Pancreas (tissue), 10 donors: ENCODE data around the gene DHH. TPM values are rescaled to one million over a fixed set of nuclear protein-coding genes. Genes with fewer than 3 reads are reported as not detected.
"Not testable (repeated sequence)": the region's sequence is repeated elsewhere in the genome, so short reads cannot be mapped to it uniquely, and the experiment has no call there.

Experiments used
- ATAC-seq, 4 donors: fragments of 200-7000 bp; cut with Tn5 transposase; one replicate each; pipeline versions ENCODE4 v1.8.0 to v1.9.1; 2020; ENCODE audit warnings: mild to moderate bottlenecking in 4 of 4, moderate library complexity in 4 of 4
- DNase-seq, 6 donors: peaks; one replicate each; pipeline ENCODE4 v3.0.0-alpha.2; 2020
- FAIRE-seq: peaks from 2 replicates; lab custom pipeline; 2012; peaks lifted over from hg19 to GRCh38; lab: Jason Lieb, UNC
- H3K27ac ChIP-seq, 4 donors: fragments of 200-600 bp; sonication (generic); 1 replicate in 3 of 4; 2 replicates in 1 of 4; pipeline versions ENCODE4 v1.5.0 to v1.8.0; 2020
- H3K27me3 ChIP-seq, 4 donors: fragments of 200-600 bp; one replicate each; pipeline ENCODE4 v1.8.0; 2021
- H3K36me3 ChIP-seq, 3 donors: fragments of 200-600 bp; sonication (generic) in 1 of 3; one replicate each; pipeline versions ENCODE4 v1.5.0 to v1.8.0; 2020 to 2021
- H3K4me1 ChIP-seq, 3 donors: fragments of 200-600 bp; one replicate each; pipeline ENCODE4 v1.8.0; 2021
- H3K4me3 ChIP-seq, 4 donors: fragments of 200-600 bp; sonication (generic) in 2 of 4; one replicate each; pipeline versions ENCODE4 v1.5.0 to v1.8.0; 2020 to 2021
- H3K9me3 ChIP-seq, 4 donors: fragments of 200-600 bp; one replicate each; pipeline ENCODE4 v1.8.0; 2021
- CTCF ChIP-seq, 4 donors: fragments of 200-600 bp; sonication (generic) in 3 of 4; IDR thresholded peaks; one replicate each; pipeline versions ENCODE4 v1.5.0 to v1.8.0; 2021; ENCODE audit warnings: antibody characterized with exemption in 4 of 4
- WGBS, 2 donors: extraction: QIAGEN DNeasy Blood & Tissue Kit; methylation state at CpG; one replicate each; pipeline ENCODE4 v1.1.7; 2013; 5-methylcytosine and 5-hydroxymethylcytosine counted together
- intact Hi-C, 3 donors: fragments of 100-400 bp; cut with DNase I; formaldehyde crosslinking; loops; one replicate each; pipeline versions ENCODE4 v1.11.1 to v1.14.2; 2022
- polyA plus RNA-seq, 2 donors: library from polyadenylated mRNA; stranded (reverse); fragments of 200-250 nt; gene quantifications; one replicate each; pipeline ENCODE4 v1.2.3, GENCODE V29; 2013
- total RNA-seq, 6 donors: library from RNA; stranded (reverse); fragmentation: NEBNext Ultra II Directional in 4 of 6; extraction: Animal tissue kit (Norgen Biotek cat#: 25700) in 4 of 6; gene quantifications; one replicate each; pipeline versions ENCODE4 v1.2.1 to v1.2.4, GENCODE V29; 2021 to 2023
- donor health status: healthy with polysubstance abuse.
- donor health status: DM: no; HTN: no; CAD: no; lungs with moderate emphysema.
- donor health status: DM: no; HTN: no; CAD: no.
- donor health status: control.
- donor health status: control.
- donor health status: Bipolar disorder and iron deficiency.
- donor health status: DM: yes; HTN: yes; CAD: no.
- donor health status: DM: no; HTN: no; CAD: no.
- donor health status: DM: no; HTN: no; CAD: no.
- donor health status: DM: yes; HTN: yes; CAD: no.

The DHH gene
- total and polyA plus RNA-seq, 8 donors = 0.03 to 0.53 (median 0.14) TPM; not detected in 1

GRCh38 chr12:49064767-49065152 lies 29.8 kb downstream of the DHH start:
- Histone ChIP-seq H3K27ac (no peak overlapping the region), H3K9me3 (no peaks in the 10 kb centered on the region), H3K27me3 (no peaks in the 10 kb centered on the region), H3K36me3 (no peaks in the 10 kb centered on the region), H3K4me3 (no peak overlapping the region), H3K4me1 (peaks cover 0 to 4% (median 0%) of the 10 kb centered on the region in 3 donors)
- FAIRE-seq (no peak), DNase-seq (peak in 1 of 6 donors; percentile 6), ATAC-seq (no peak)
- intact Hi-C loops = no loop called here
- no peak for TF ChIP-seq CTCF (IDR thresholded peaks at IDR 0.05)
- whole genome bisulfite sequencing, 2 donors = 70 to 81% methylated on average over 5 of the region's 5 CpGs

- H3K27me3 ChIP-seq, H3K27ac ChIP-seq, intact Hi-C loops, H3K9me3 ChIP-seq, H3K36me3 ChIP-seq, FAIRE-seq, ATAC-seq, H3K4me3 ChIP-seq: not testable (repeated sequence)
- H3K4me1 ChIP-seq = peaks cover 2 to 13% (median 6%) of the 10 kb centered on the region in 3 donors
- WGBS, 2 donors = 75 to 85% methylated on average over 17 of the region's 17 CpGs
- peak in 1 of 6 donors; percentile 45 for DNase-seq
Measured at GRCh38 chr12:49061916-49062315, 32.7 kb downstream of the DHH start.

- Histone ChIP-seq H3K36me3 (no peaks in the 10 kb centered on the region), H3K27me3 (no peaks in the 10 kb centered on the region), H3K4me1 (peaks cover 9 to 20% (median 14%) of the 10 kb centered on the region in 3 donors), H3K4me3 (peak overlapping the region; percentile 93 to 99 (median 95)), H3K9me3 (no peaks in the 10 kb centered on the region), H3K27ac (peak overlapping the region in 2 of 4 donors; percentile 81 to 93)
- DNase-seq (no peak), ATAC-seq (no peak), FAIRE-seq (no peak)
- intact Hi-C loops = no loop called here
- TF ChIP-seq CTCF (IDR thresholded peaks at IDR 0.05) = no peak
- 4 to 5% methylated on average over 16 of the region's 16 CpGs for WGBS, 2 donors
Measured at GRCh38 chr12:49061157-49061650, 33.4 kb downstream of the DHH start.

- peaks cover 9 to 27% (median 21%) of the 10 kb centered on the region in 3 donors for H3K4me1 ChIP-seq
- peak within 1 kb of the TSS; percentile 93 to 99 (median 95) for H3K4me3 ChIP-seq
- TF ChIP-seq CTCF (IDR thresholded peaks at IDR 0.05) = peak in 1 of 4 donors; percentile 18
- no peaks in the 10 kb centered on the region for H3K36me3 ChIP-seq
- DNase-seq (peak; percentile 82 to 94 (median 90)), ATAC-seq (peak; percentile 86 to 93 (median 89)), FAIRE-seq (no peak)
- H3K27me3 ChIP-seq = no peaks in the 10 kb centered on the region
- no peaks in the 10 kb centered on the region for H3K9me3 ChIP-seq
- peak within 1 kb of the TSS; percentile 81 to 93 (median 90) for H3K27ac ChIP-seq
- WGBS, 2 donors = 0 to 1% methylated on average over 59 to 74 of the region's 74 CpGs
- intact Hi-C loops = no loop called here
Measured at GRCh38 chr12:49060237-49061156, 34.1 kb downstream of the DHH start, which contains the start of gene KMT2D. TSS of gene KMT2D (minus strand) at chr12:49060794. CDS start at chr12:49055324, 5,470 bp downstream.

GRCh38 chr12:49059299-49060171 lies 35.1 kb downstream of the DHH start:
- DNase-seq (peak in 2 of 6 donors; percentile 73 to 75), ATAC-seq (peak in 3 of 4 donors; percentile 0 to 34 (median 9)), FAIRE-seq (no peak)
- no peaks in the 10 kb centered on the region for H3K9me3 ChIP-seq
- TF ChIP-seq CTCF (IDR thresholded peaks at IDR 0.05) = no peak
- H3K36me3 ChIP-seq = no peaks in the 10 kb centered on the region
- peak overlapping the region; percentile 93 to 99 (median 95) for H3K4me3 ChIP-seq
- 0% methylated on average over 57 to 70 of the region's 70 CpGs for WGBS, 2 donors
- no peaks in the 10 kb centered on the region for H3K27me3 ChIP-seq
- peak overlapping the region; percentile 81 to 93 (median 90) for H3K27ac ChIP-seq
- peaks cover 9 to 35% (median 29%) of the 10 kb centered on the region in 3 donors for H3K4me1 ChIP-seq
- intact Hi-C loops = no loop called here
